ENCODE measurements around the gene IRX4. TPM values are rescaled to one million over a fixed set of nuclear protein-coding genes. Genes with fewer than 3 reads are reported as not detected.

IRX4 gene
- total and polyA plus RNA-seq, 2 donors (not counting 3 experiments of a cell fraction or from before 2014, with no cell fraction given): not detected

DNA sequence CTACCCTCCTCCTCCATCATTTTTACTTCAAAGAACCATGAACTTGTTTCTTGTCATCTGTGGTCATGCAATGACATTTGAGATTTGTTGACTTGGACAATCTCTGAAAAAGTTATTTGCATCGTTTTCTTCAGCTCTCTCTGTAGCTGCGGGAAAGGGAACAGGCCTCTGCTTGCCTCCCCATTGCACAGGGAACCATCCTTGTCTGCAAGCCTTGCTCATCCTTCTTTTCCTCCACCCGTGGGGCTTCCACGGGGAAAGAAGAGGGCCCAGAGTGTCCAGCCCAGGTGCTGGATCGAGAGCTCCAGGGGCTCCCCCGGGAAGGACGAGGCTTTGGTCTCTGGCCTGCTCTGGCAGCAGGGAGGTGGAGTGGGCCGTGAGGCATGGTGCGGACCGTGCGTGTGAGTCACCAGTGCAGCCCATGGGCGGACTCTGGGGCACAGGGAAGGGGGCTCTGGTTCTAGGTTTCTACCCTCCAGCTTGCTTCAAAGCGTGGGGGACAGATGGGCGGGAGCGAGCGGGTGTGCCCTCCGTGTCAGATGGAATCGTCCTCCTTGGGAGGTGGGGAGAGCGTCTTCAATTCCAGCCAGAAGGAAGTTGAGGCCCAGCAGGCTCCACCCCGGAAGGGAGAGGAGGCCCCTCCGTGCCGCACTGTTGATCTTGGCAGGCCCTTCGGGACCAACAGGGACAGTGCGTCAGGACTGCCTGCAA lies 6.0 kb upstream of the IRX4 start:
- Histone ChIP-seq H3K9ac (replicated peaks; ENCODE audit: extremely low read depth, insufficient read depth, low read length) (no peak overlapping the region), H3K4me1 (ENCODE audit: control insufficient read depth, extremely low read depth, insufficient read depth, low read length) (no peaks in the 10 kb centered on the region), H2AFZ (ENCODE audit: low read depth, low read length) (no peak overlapping the region), H3K27me3 (ENCODE audit: control insufficient read depth in 2 of 2, insufficient read depth in 2 of 2, low read length in 2 of 2) (peaks cover 39 to 45% of the 10 kb centered on the region in 2 experiments), H3K9me1 (replicated peaks; ENCODE audit: control insufficient read depth, extremely low read depth, insufficient read depth, low read length) (no peaks in the 10 kb centered on the region), H3K79me2 (ENCODE audit: control insufficient read depth, insufficient read depth, low read length) (no peaks in the 10 kb centered on the region), H3K4me2 (ENCODE audit: insufficient read depth, low read length) (no peak overlapping the region), H3K9me3 (replicated peaks; ENCODE audit: control insufficient read depth, insufficient read depth, low read length) (no peaks in the 10 kb centered on the region), H3K27ac (ENCODE audit: insufficient read depth, low read depth, low read length) (no peak overlapping the region), H3K36me3 (ENCODE audit: control insufficient read depth in 2 of 2, extremely low read depth in 1 of 2, insufficient read depth in 2 of 2, low read length in 2 of 2) (no peaks in the 10 kb centered on the region), H4K20me1 (replicated peaks; ENCODE audit: control insufficient read depth, extremely low read depth, insufficient read depth, low read length) (no peaks in the 10 kb centered on the region), H3K4me3 (replicated peaks in 1 of 3; ENCODE audit: insufficient read depth in 1 of 3, low read depth in 1 of 3, low read length in 3 of 3) (no peak overlapping the region)
- CTCF ChIA-PET: no interaction called here
- BruUV-seq (replicated peaks): no TSS peak
- POLR2A ChIA-PET: no interaction called here
- TF ChIP-seq, protein P1, sequence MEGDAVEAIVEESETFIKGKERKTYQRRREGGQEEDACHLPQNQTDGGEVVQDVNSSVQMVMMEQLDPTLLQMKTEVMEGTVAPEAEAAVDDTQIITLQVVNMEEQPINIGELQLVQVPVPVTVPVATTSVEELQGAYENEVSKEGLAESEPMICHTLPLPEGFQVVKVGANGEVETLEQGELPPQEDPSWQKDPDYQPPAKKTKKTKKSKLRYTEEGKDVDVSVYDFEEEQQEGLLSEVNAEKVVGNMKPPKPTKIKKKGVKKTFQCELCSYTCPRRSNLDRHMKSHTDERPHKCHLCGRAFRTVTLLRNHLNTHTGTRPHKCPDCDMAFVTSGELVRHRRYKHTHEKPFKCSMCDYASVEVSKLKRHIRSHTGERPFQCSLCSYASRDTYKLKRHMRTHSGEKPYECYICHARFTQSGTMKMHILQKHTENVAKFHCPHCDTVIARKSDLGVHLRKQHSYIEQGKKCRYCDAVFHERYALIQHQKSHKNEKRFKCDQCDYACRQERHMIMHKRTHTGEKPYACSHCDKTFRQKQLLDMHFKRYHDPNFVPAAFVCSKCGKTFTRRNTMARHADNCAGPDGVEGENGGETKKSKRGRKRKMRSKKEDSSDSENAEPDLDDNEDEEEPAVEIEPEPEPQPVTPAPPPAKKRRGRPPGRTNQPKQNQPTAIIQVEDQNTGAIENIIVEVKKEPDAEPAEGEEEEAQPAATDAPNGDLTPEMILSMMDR (IDR thresholded peaks at IDR 0.05; ENCODE audit: extremely low read depth in 1 of 2, insufficient read depth in 1 of 2, low read depth in 1 of 2, low read length in 2 of 2): no peak
- no peak for TF ChIP-seq MYC (IDR thresholded peaks at IDR 0.05; ENCODE audit: low read depth, low read length)
- TF ChIP-seq, protein P2, sequence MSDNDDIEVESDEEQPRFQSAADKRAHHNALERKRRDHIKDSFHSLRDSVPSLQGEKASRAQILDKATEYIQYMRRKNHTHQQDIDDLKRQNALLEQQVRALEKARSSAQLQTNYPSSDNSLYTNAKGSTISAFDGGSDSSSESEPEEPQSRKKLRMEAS (IDR thresholded peaks at IDR 0.05; ENCODE audit: insufficient read depth, insufficient read length): no peak
- TF ChIP-seq EZH2 (IDR thresholded peaks at IDR 0.05; ENCODE audit: borderline replicate concordance, low read depth, low read length, severe bottlenecking): no peak
- no peak for TF ChIP-seq POLR2A (IDR thresholded peaks at IDR 0.05; ENCODE audit: low read depth, low read length)
- TF ChIP-seq GATA2 (IDR thresholded peaks at IDR 0.05; ENCODE audit: insufficient read depth, insufficient read length, low read depth, low read length): no peak
- TF ChIP-seq FOS (IDR thresholded peaks at IDR 0.05; ENCODE audit: borderline replicate concordance, insufficient read depth, low read length): no peak
- TF ChIP-seq JUN (IDR thresholded peaks at IDR 0.05; ENCODE audit: borderline replicate concordance, insufficient read depth, insufficient read length, low read depth): no peak
- TF ChIP-seq POLR2AphosphoS5 (IDR thresholded peaks at IDR 0.05; ENCODE audit: insufficient read depth, low read depth, low read length): no peak
- intact Hi-C loops (cut with micrococcal nuclease) (no loop called here), dilution Hi-C loops (cut with MboI; ENCODE audit: extremely low pct_ligation_motif_present, low sequenced_read_pairs) (no loop called here)
- DNase-seq (ENCODE audit: low read depth, low spot score) (no peak), FAIRE-seq (no peak)
